GM12878 (cell line): ENCODE measurements around the gene KCNK4. TPM values are rescaled to one million over a fixed set of nuclear protein-coding genes. Genes with fewer than 3 reads are reported as not detected.

Experiments
- ATAC-seq: fragments of 200-7000 bp; cut with Tn5 transposase; 3 replicates; pipeline ENCODE4 v1.9.1; 2020; ENCODE audit warnings: mild to moderate bottlenecking, moderate library complexity
- BruUV-seq: library from RNA; stranded (reverse); fragments of 400-500 nt; replicated peaks from 2 replicates; lab custom pipeline; 2021; lab: Mats Ljungman, UMichigan
- CTCF ChIA-PET: fragments of 300-600 bp; sonication (Branson Sonifier 250); formaldehyde crosslinking; extraction: SDS; loops from one replicate; lab custom pipeline; 2021; ENCODE audit warnings: inconsistent platforms; lab: Yijun Ruan, JAX
- POLR2A ChIA-PET: fragments of 350-600 bp; formaldehyde crosslinking; extraction: SDS; loops from one replicate; lab custom pipeline; 2021; ENCODE audit warnings: inconsistent platforms; lab: Charles Lee
- RAD21 ChIA-PET: fragments of 300-600 bp; sonication (Branson Sonifier 250); formaldehyde crosslinking; loops from one replicate; lab custom pipeline; 2023; ENCODE audit warnings: antibody characterized with exemption; ENCODE audit not compliant: unreplicated experiment; lab: Charles Lee
- SMC1A ChIA-PET: fragments of 300-600 bp; sonication (Branson Sonifier 250); formaldehyde crosslinking; loops from one replicate; lab custom pipeline; 2023; ENCODE audit not compliant: unreplicated experiment, uncharacterized antibody; lab: Charles Lee
- DNase-seq: peaks from one replicate; pipeline ENCODE4 v3.0.0-alpha.2; 2011; ENCODE audit warnings: low read depth, low spot score
- FAIRE-seq: peaks from 3 replicates; lab custom pipeline; 2011; peaks lifted over from hg19 to GRCh38; lab: Jason Lieb, UNC
- H2AFZ ChIP-seq: 2 replicates; pipeline ENCODE4 v1.6.0; 2011; ENCODE audit warnings: low read depth, low read length, control low read depth; ENCODE audit not compliant: control insufficient read depth
- H3K27ac ChIP-seq: 2 replicates; pipeline ENCODE4 v1.5.1; 2011; ENCODE audit warnings: control low read depth; ENCODE audit not compliant: control insufficient read depth, insufficient read depth
- H3K27me3 ChIP-seq, 2 experiments: replicated peaks in 1 of 2; 2 replicates each; pipeline versions ENCODE4 v1.6.0 to v1.6.1; 2011; ENCODE audit warnings: low read length in 1 of 2; ENCODE audit not compliant: control insufficient read depth in 2 of 2, insufficient read depth in 2 of 2
- H3K36me3 ChIP-seq, 2 experiments: 2 replicates each; pipeline ENCODE4 v1.5.1; 2011; ENCODE audit warnings: low read length in 1 of 2; ENCODE audit not compliant: control insufficient read depth in 2 of 2, insufficient read depth in 2 of 2
- H3K4me1 ChIP-seq: 2 replicates; pipeline ENCODE4 v1.6.1; 2011; ENCODE audit warnings: mild to moderate bottlenecking, low read length, moderate library complexity, mixed read lengths; ENCODE audit not compliant: control insufficient read depth, insufficient read depth
- H3K4me2 ChIP-seq: 2 replicates; pipeline ENCODE4 v1.6.0; 2011; ENCODE audit warnings: control low read depth; ENCODE audit not compliant: control insufficient read depth, insufficient read depth
- H3K4me3 ChIP-seq: fragments of 200-600 bp; sonication (generic); 2 replicates; pipeline ENCODE4 v1.5.1; 2016
- H3K79me2 ChIP-seq: 2 replicates; pipeline ENCODE4 v1.6.0; 2011; ENCODE audit warnings: low read length; ENCODE audit not compliant: control insufficient read depth, insufficient read depth
- H3K9ac ChIP-seq: 2 replicates; pipeline ENCODE4 v1.8.0; 2011; ENCODE audit warnings: low read length, control low read depth, mixed read lengths; ENCODE audit not compliant: control insufficient read depth, insufficient read depth
- H3K9me3 ChIP-seq: replicated peaks from 3 replicates; pipeline ENCODE4 v1.5.1; 2011; ENCODE audit warnings: mild to moderate bottlenecking, low read length; ENCODE audit not compliant: control insufficient read depth, insufficient read depth
- H4K20me1 ChIP-seq: 2 replicates; pipeline ENCODE4 v1.6.0; 2011; ENCODE audit not compliant: control insufficient read depth, insufficient read depth
- BACH1 ChIP-seq: fragments of 450-650 bp; IDR thresholded peaks from 2 replicates; pipeline ENCODE4 v1.6.1; 2017; ENCODE audit warnings: mild to moderate bottlenecking, borderline replicate concordance
- CBFB ChIP-seq: IDR thresholded peaks from 2 replicates; pipeline ENCODE4 v1.6.1; 2016; ENCODE audit warnings: antibody characterized with exemption, low read depth
- FOS ChIP-seq: IDR thresholded peaks from 3 replicates; pipeline ENCODE4 v1.6.1; 2011; ENCODE audit warnings: borderline replicate concordance; ENCODE audit not compliant: insufficient read length; ENCODE audit errors: extremely low read depth
- IKZF1 ChIP-seq: fragments of 450-650 bp; conservative IDR thresholded peaks from 2 replicates; pipeline ENCODE4 v1.6.1; 2017; ENCODE audit warnings: antibody characterized with exemption, mild to moderate bottlenecking
- MEF2A ChIP-seq: IDR thresholded peaks from 2 replicates; pipeline ENCODE4 v1.6.1; 2011; ENCODE audit warnings: low read depth, mild to moderate bottlenecking, low read length, moderate library complexity; ENCODE audit not compliant: insufficient read depth
- NFYB ChIP-seq: IDR thresholded peaks from 2 replicates; pipeline ENCODE4 v1.6.1; 2011; ENCODE audit warnings: low read depth, mild to moderate bottlenecking, low read length, improper control_type of control experiment, moderate library complexity; ENCODE audit not compliant: insufficient read depth
- NRF1 ChIP-seq: conservative IDR thresholded peaks from 2 replicates; pipeline ENCODE4 v1.6.1; 2011; ENCODE audit warnings: mild to moderate bottlenecking, low read depth, low read length, improper control_type of control experiment
- SMAD5 ChIP-seq: IDR thresholded peaks from 2 replicates; pipeline ENCODE4 v1.6.1; 2016; ENCODE audit warnings: antibody characterized with exemption, low read depth
- SREBF1 ChIP-seq: IDR thresholded peaks from 2 replicates; pipeline ENCODE4 v1.6.1; 2012; ENCODE audit warnings: mild to moderate bottlenecking, low read length
- ZBED1 ChIP-seq: IDR thresholded peaks from 2 replicates; pipeline ENCODE4 v1.6.1; 2016; ENCODE audit warnings: borderline replicate concordance
- WGBS: methylation state at CpG from one replicate; pipeline ENCODE4 v1.1.6; 2016; ENCODE audit warnings: low lambda C conversion rate; ENCODE audit not compliant: insufficient replicate concordance, insufficient coverage; ENCODE audit errors: missing lambda C conversion rate; 5-methylcytosine and 5-hydroxymethylcytosine counted together
- in situ Hi-C: fragments of 300-500 bp; cut with MboI; formaldehyde crosslinking; loops from 9 replicates; pipeline ENCODE4 v1.14.3; 2018; ENCODE audit warnings: mixed read lengths
- intact Hi-C: fragments of 100-400 bp; cut with micrococcal nuclease; formaldehyde crosslinking; loops from one replicate; pipeline ENCODE4 v1.14.2; 2022; ENCODE audit not compliant: unreplicated experiment
- polyA plus RNA-seq, 11 experiments: library from polyadenylated mRNA; depleted of rRNA in 4 of 11; unstranded in 6 of 11; stranded (reverse) in 5 of 11; fragments of >200 nt; fragmentation: Nextera tagmentation in 4 of 11; fragmentation: Illumina TruSeq in 1 of 11; extraction: Ambion mirVana in 4 of 11; extraction: Trizol in 1 of 11; gene quantifications; 1 replicate in 1 of 11; 2 replicates in 10 of 11; pipeline versions ENCODE4 v1.2.1 to v1.2.3, GENCODE V29; 2011 to 2016; ENCODE audit warnings: inconsistent platforms in 2 of 11, missing spikeins in 2 of 11, low read depth in 1 of 11
- total RNA-seq, 4 experiments: library from RNA; depleted of rRNA in 3 of 4; stranded (reverse); fragments of >200 nt in 3 of 4; fragmentation: Illumina TruSeq in 1 of 4; extraction: Trizol in 1 of 4; gene quantifications; 2 replicates each; pipeline versions ENCODE4 v1.2.1 to v1.2.3, GENCODE V29; 2013 to 2021
- TF ChIP-seq, protein P1 (sequence below): fragments of 450-650 bp; IDR thresholded peaks from 2 replicates; pipeline ENCODE4 v1.6.1; 2017; ENCODE audit warnings: low read depth, mild to moderate bottlenecking, moderate library complexity
- TF ChIP-seq, protein P2 (sequence below): fragments of 450-650 bp; IDR thresholded peaks from 2 replicates; pipeline ENCODE4 v1.6.1; 2018; ENCODE audit warnings: mild to moderate bottlenecking, low read depth, moderate library complexity; ENCODE audit not compliant: partially characterized antibody

Gene KCNK4
- total and polyA plus RNA-seq, 10 of the 15 experiments (the other 5 are each of a cell fraction or from before 2014, with no cell fraction given) = 0.04 TPM; not detected in 9

DNA sequence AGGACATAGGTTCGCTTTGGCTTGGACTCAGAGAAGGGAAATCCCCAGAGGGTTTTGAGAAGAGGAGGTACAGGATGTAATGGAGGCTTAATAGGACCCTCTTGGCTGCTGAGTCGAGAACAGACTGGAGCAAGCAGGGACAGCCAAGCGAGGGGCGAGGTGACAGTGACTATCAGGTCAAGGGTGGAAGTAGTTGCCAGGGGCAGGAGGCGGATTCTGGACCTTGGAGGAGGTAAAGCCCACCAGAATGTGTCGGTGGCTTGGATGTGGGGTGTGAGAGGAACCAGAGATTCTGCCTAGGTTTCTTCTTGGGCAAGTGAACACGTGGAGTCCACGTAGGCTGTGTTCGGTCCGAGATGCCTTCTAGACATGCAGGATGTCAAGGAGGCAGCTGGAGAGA, 21.8 kb downstream of the KCNK4 start:
- Histone ChIP-seq H2AFZ (no peak overlapping the region), H3K36me3 (peaks cover 0 to 8% of the 10 kb centered on the region in 2 experiments; a peak in 3 of 4 replicates), H3K4me3 (no peak overlapping the region), H4K20me1 (no peaks in the 10 kb centered on the region), H3K79me2 (peaks cover 14% of the 10 kb centered on the region), H3K27ac (no peak overlapping the region), H3K27me3 (no peaks in the 10 kb centered on the region), H3K4me2 (no peak overlapping the region), H3K9ac (no peak overlapping the region), H3K4me1 (peaks cover 5% of the 10 kb centered on the region), H3K9me3 (no peaks in the 10 kb centered on the region)
- no peak for FAIRE-seq
- ChIA-PET CTCF (interaction anchor here (1.8 kb wide), 1 partner anchor 19 kb away, joined by 5 read pairs; no protein-coding TSS in a partner anchor), SMC1A (no interaction called here), POLR2A (interaction anchor here (1.1 to 1.9 kb wide), 2 partner anchors 42 to 47 kb away, joined by 3 to 7 read pairs; no protein-coding TSS in a partner anchor), RAD21 (no interaction called here)
- in situ Hi-C loops = no loop called here
- no peak for DNase-seq
- BruUV-seq = no TSS peak
- intact Hi-C loops = no loop called here
- ATAC-seq = no peak
- TF ChIP-seq NRF1 (no peak), MEF2A (no peak)
- TF ChIP-seq, protein P1, sequence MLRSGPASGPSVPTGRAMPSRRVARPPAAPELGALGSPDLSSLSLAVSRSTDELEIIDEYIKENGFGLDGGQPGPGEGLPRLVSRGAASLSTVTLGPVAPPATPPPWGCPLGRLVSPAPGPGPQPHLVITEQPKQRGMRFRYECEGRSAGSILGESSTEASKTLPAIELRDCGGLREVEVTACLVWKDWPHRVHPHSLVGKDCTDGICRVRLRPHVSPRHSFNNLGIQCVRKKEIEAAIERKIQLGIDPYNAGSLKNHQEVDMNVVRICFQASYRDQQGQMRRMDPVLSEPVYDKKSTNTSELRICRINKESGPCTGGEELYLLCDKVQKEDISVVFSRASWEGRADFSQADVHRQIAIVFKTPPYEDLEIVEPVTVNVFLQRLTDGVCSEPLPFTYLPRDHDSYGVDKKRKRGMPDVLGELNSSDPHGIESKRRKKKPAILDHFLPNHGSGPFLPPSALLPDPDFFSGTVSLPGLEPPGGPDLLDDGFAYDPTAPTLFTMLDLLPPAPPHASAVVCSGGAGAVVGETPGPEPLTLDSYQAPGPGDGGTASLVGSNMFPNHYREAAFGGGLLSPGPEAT = no peak
- WGBS = 88% methylated on average over 10 of the region's 10 CpGs

DNA sequence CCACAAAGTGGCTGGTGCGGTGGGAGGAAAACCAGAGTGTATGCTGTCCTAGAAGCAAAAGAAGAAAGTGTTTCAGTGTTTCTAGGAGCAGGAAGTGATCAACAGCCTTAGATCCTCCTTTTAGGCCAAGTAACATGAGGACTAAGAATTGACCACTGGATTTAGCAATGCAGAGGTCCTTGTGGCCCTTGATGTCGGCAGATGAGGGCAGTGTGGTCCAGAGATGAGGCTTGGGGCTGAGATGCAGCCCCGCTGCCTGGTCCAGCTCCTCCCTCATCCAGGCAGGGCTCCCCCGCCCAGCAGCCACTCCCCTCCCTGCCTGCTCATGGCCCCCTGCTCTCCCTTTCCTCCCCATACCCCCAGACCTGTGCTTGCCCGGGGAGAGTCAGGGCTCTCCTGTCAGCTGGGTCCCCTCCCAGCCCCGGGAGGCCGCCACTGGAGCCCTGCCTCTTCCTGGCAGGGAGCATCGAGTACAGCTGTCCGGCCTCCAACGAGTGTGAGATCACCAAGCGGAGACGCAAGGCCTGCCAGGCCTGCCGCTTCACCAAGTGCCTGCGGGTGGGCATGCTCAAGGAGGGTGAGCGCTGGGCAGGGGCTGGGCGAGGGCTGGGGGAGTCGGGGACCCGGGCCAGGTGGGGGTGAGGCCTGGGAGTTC, 22.5 kb downstream of the KCNK4 start:
- H3K79me2 ChIP-seq = peaks cover 19% of the 10 kb centered on the region
- no peak for FAIRE-seq
- H3K9ac ChIP-seq = no peak overlapping the region
- no peak for ATAC-seq
- 85% methylated on average over 15 of the region's 18 CpGs for WGBS
- RAD21 ChIA-PET = no interaction called here
- in situ Hi-C loops (no loop called here), intact Hi-C loops (no loop called here)
- no peak for DNase-seq
- peaks cover 5% of the 10 kb centered on the region for H3K4me1 ChIP-seq
- BruUV-seq = no TSS peak
- H3K9me3 ChIP-seq = no peaks in the 10 kb centered on the region
- H3K36me3 ChIP-seq = peaks cover 0 to 8% of the 10 kb centered on the region in 2 experiments; a peak in 3 of 4 replicates
- no peak overlapping the region for H2AFZ ChIP-seq
- H3K4me3 ChIP-seq = no peak overlapping the region
- H3K4me2 ChIP-seq = no peak overlapping the region
- POLR2A ChIA-PET = interaction anchor here (1.1 kb wide), 1 partner anchor 46 kb away, joined by 3 read pairs; no protein-coding TSS in a partner anchor
- no peak overlapping the region for H3K27ac ChIP-seq
- H4K20me1 ChIP-seq = no peaks in the 10 kb centered on the region
- TF ChIP-seq IKZF1 (no peak), CBFB (no peak), FOS (no peak), ZBED1 (no peak), BACH1 (no peak), SMAD5 (no peak), SREBF1 (no peak), NFYB (no peak)
- TF ChIP-seq, protein P2, sequence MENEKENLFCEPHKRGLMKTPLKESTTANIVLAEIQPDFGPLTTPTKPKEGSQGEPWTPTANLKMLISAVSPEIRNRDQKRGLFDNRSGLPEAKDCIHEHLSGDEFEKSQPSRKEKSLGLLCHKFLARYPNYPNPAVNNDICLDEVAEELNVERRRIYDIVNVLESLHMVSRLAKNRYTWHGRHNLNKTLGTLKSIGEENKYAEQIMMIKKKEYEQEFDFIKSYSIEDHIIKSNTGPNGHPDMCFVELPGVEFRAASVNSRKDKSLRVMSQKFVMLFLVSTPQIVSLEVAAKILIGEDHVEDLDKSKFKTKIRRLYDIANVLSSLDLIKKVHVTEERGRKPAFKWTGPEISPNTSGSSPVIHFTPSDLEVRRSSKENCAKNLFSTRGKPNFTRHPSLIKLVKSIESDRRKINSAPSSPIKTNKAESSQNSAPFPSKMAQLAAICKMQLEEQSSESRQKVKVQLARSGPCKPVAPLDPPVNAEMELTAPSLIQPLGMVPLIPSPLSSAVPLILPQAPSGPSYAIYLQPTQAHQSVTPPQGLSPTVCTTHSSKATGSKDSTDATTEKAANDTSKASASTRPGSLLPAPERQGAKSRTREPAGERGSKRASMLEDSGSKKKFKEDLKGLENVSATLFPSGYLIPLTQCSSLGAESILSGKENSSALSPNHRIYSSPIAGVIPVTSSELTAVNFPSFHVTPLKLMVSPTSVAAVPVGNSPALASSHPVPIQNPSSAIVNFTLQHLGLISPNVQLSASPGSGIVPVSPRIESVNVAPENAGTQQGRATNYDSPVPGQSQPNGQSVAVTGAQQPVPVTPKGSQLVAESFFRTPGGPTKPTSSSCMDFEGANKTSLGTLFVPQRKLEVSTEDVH = no peak
- CTCF ChIA-PET = interaction anchor here (1.8 kb wide), 1 partner anchor 18 kb away, joined by 5 read pairs; no protein-coding TSS in a partner anchor
- no peaks in the 10 kb centered on the region for H3K27me3 ChIP-seq
- SMC1A ChIA-PET = no interaction called here
